22Rv1 (cell line): ENCODE data around the gene TFG.

Source experiments
- CTCF ChIP-seq: fragments of 450-650 bp; IDR thresholded peaks from 2 replicates; pipeline ENCODE4 v1.5.1; 2017; ENCODE audit warnings: mild to moderate bottlenecking
- ZFX ChIP-seq: fragments of 450-650 bp; IDR thresholded peaks from 2 replicates; pipeline ENCODE4 v1.6.1; 2017; ENCODE audit warnings: antibody characterized with exemption, borderline replicate concordance

GRCh38 chr3:100744671-100745070 is 35.4 kb downstream of the TFG start:
- no peak for TF ChIP-seq CTCF
- no peak for TF ChIP-seq ZFX
